SU-DHL-6 (cell line): Measurements from ENCODE around the gene AMOTL1.

Experiments
- CTCF ChIP-seq: fragments of 200-600 bp; sonication (generic); IDR thresholded peaks from one replicate; pipeline ENCODE4 v1.5.1; 2017; ENCODE audit warnings: antibody characterized with exemption, mild to moderate bottlenecking, low read length, moderate library complexity; ENCODE audit not compliant: insufficient read depth, poor library complexity, severe bottlenecking
- EZH2phosphoT487 ChIP-seq: fragments of 200-600 bp; sonication (generic), shearing (Covaris generic); conservative IDR thresholded peaks from 2 replicates; pipeline ENCODE4 v1.6.1; 2018; ENCODE audit warnings: mild to moderate bottlenecking, antibody characterized with exemption, low read length, moderate library complexity, mixed read lengths

DNA sequence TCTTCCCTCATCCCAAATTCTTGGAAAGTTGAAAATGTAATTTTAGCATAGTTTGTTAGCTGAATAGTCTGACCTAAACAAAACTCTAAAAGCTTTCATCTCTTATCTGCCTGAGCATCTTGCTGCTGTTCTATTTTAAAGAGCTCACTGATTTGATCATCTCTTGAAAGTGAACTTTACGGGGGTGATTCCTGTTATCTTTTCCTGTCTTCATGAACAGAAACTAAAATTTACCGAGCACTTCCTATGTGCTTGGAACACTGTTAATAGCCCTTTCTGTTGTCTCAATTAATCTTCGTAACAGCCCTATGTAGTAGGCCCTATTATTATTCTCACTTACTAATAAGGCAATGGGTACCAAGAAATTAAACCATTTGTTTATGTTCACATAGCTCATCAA lies 12.3 kb downstream of the AMOTL1 start:
- TF ChIP-seq CTCF (no peak), EZH2phosphoT487 (no peak)
